ENCODE measurements around the gene ANKS3. TPM values are rescaled to one million over a fixed set of nuclear protein-coding genes. Genes with fewer than 3 reads are reported as not detected.
"Not testable (repeated sequence)": the region's sequence is repeated elsewhere in the genome, so short reads cannot be mapped to it uniquely, and the experiment has no call there.

ANKS3 gene
- total RNA-seq, 1 experiment from 2014 or later: 32.8 TPM

GRCh38 chr16:4743226-4743878, 9.3 kb upstream of the ANKS3 start:
- no peak overlapping the region for H3K4me2 ChIP-seq
- TF ChIP-seq EZH2 (IDR thresholded peaks at IDR 0.05; ENCODE audit: low read depth): no peak
- no peak for TF ChIP-seq CTCF (conservative IDR thresholded peaks at IDR 0.05)
- intact Hi-C loops (cut with micrococcal nuclease; ENCODE audit: unreplicated experiment): no loop called here
- no peaks in the 10 kb centered on the region for H4K20me1 ChIP-seq (ENCODE audit: insufficient read depth)
- H3K4me1 ChIP-seq (replicated peaks; ENCODE audit: insufficient read depth): no peaks in the 10 kb centered on the region
- ChIA-PET CTCF (no interaction called here), POLR2A (ENCODE audit: unreplicated experiment) (interaction anchor here (0.8 kb wide), 1 partner anchor 105 kb away, joined by 14 read pairs; no protein-coding TSS in a partner anchor)
- H3F3A ChIP-seq (ENCODE audit: insufficient read depth, low read depth): peaks cover 3% of the 10 kb centered on the region; the same call in 1 of the 2 replicates
- H3K79me2 ChIP-seq (ENCODE audit: low read depth): no peaks in the 10 kb centered on the region
- no TSS peak for BruUV-seq (replicated peaks)
- H3K9me2 ChIP-seq (ENCODE audit: insufficient read depth): no peaks in the 10 kb centered on the region
- H3K4me3 ChIP-seq: no peak overlapping the region
- no peak for DNase-seq
- no peak overlapping the region for H2AFZ ChIP-seq
- no peaks in the 10 kb centered on the region for H3K27me3 ChIP-seq (ENCODE audit: insufficient read depth, low read depth)
- H3K36me3 ChIP-seq (ENCODE audit: low read depth): no peaks in the 10 kb centered on the region
- H3K9me3 ChIP-seq (ENCODE audit: insufficient read depth, low read depth): no peaks in the 10 kb centered on the region
- H3K27ac ChIP-seq: no peak overlapping the region

- H2AFZ ChIP-seq; H4K20me1 ChIP-seq (ENCODE audit: insufficient read depth); H3K27ac ChIP-seq; DNase-seq; CTCF ChIA-PET; H3K27me3 ChIP-seq (ENCODE audit: insufficient read depth, low read depth); BruUV-seq (replicated peaks); H3K4me1 ChIP-seq (replicated peaks; ENCODE audit: insufficient read depth); H3K9me3 ChIP-seq (ENCODE audit: insufficient read depth, low read depth); intact Hi-C loops (cut with micrococcal nuclease; ENCODE audit: unreplicated experiment); H3K4me3 ChIP-seq; H3K36me3 ChIP-seq (ENCODE audit: low read depth); POLR2A ChIA-PET (ENCODE audit: unreplicated experiment); H3K4me2 ChIP-seq; H3K79me2 ChIP-seq (ENCODE audit: low read depth); H3K9me2 ChIP-seq (ENCODE audit: insufficient read depth): not testable (repeated sequence)
- H3F3A ChIP-seq (ENCODE audit: insufficient read depth, low read depth): peaks cover 18% of the 10 kb centered on the region
Measured at GRCh38 chr16:4738370-4738769, 4.3 kb upstream of the ANKS3 start.

GRCh38 chr16:4737545-4737944, 3.5 kb upstream of the ANKS3 start:
- H3K27me3 ChIP-seq (ENCODE audit: insufficient read depth, low read depth): no peaks in the 10 kb centered on the region
- DNase-seq: no peak
- ChIA-PET CTCF (no interaction called here), POLR2A (ENCODE audit: unreplicated experiment) (no interaction called here)
- peaks cover 11% of the 10 kb centered on the region for H3K4me1 ChIP-seq (replicated peaks; ENCODE audit: insufficient read depth)
- peaks cover 20% of the 10 kb centered on the region for H3F3A ChIP-seq (ENCODE audit: insufficient read depth, low read depth)
- H3K9me2 ChIP-seq (ENCODE audit: insufficient read depth): no peaks in the 10 kb centered on the region
- H2AFZ ChIP-seq: no peak overlapping the region
- H3K27ac ChIP-seq: no peak overlapping the region
- H3K4me3 ChIP-seq: no peak overlapping the region
- no peaks in the 10 kb centered on the region for H3K36me3 ChIP-seq (ENCODE audit: low read depth)
- no TSS peak for BruUV-seq (replicated peaks)
- intact Hi-C loops (cut with micrococcal nuclease; ENCODE audit: unreplicated experiment): no loop called here
- H4K20me1 ChIP-seq (ENCODE audit: insufficient read depth): no peaks in the 10 kb centered on the region
- H3K9me3 ChIP-seq (ENCODE audit: insufficient read depth, low read depth): no peaks in the 10 kb centered on the region
- H3K79me2 ChIP-seq (ENCODE audit: low read depth): peaks cover 13% of the 10 kb centered on the region
- no peak for TF ChIP-seq EZH2 (IDR thresholded peaks at IDR 0.05; ENCODE audit: low read depth)
- no peak for TF ChIP-seq CTCF (conservative IDR thresholded peaks at IDR 0.05)
- no peak overlapping the region for H3K4me2 ChIP-seq

- Histone ChIP-seq H2AFZ (no peak overlapping the region), H3K27me3 (ENCODE audit: insufficient read depth, low read depth) (no peaks in the 10 kb centered on the region), H3K4me3 (no peak overlapping the region), H3K9me2 (ENCODE audit: insufficient read depth) (no peaks in the 10 kb centered on the region), H3K79me2 (ENCODE audit: low read depth) (peaks cover 21% of the 10 kb centered on the region), H3F3A (ENCODE audit: insufficient read depth, low read depth) (peaks cover 20% of the 10 kb centered on the region), H3K9me3 (ENCODE audit: insufficient read depth, low read depth) (no peaks in the 10 kb centered on the region), H3K36me3 (ENCODE audit: low read depth) (no peaks in the 10 kb centered on the region), H3K4me2 (no peak overlapping the region), H3K4me1 (replicated peaks; ENCODE audit: insufficient read depth) (peaks cover 12% of the 10 kb centered on the region), H3K27ac (no peak overlapping the region), H4K20me1 (ENCODE audit: insufficient read depth) (no peaks in the 10 kb centered on the region)
- CTCF ChIA-PET: no interaction called here
- no TSS peak for BruUV-seq (replicated peaks)
- intact Hi-C loops (cut with micrococcal nuclease; ENCODE audit: unreplicated experiment): no loop called here
- no peak for DNase-seq
- TF ChIP-seq CTCF (conservative IDR thresholded peaks at IDR 0.05) (no peak), EZH2 (IDR thresholded peaks at IDR 0.05; ENCODE audit: low read depth) (no peak)
- POLR2A ChIA-PET (ENCODE audit: unreplicated experiment): no interaction called here
Measured at GRCh38 chr16:4736546-4736945, 2.5 kb upstream of the ANKS3 start.
